Trophoblast cell (in vitro differentiated cells and primary cell): ENCODE results near the gene NDST3.

Source experiments
- DNase-seq, 2 donors: peaks; one replicate each; pipeline ENCODE4 v3.0.0-alpha.2; 2016
- H2AFZ ChIP-seq: 2 replicates; pipeline ENCODE4 v1.6.1; 2013; ENCODE audit warnings: low read length, moderate library complexity, mild to moderate bottlenecking; ENCODE audit not compliant: insufficient read depth, poor library complexity
- H2AK5ac ChIP-seq: 2 replicates; pipeline ENCODE4 v1.6.1; 2013; ENCODE audit warnings: mild to moderate bottlenecking, low read length
- H2BK120ac ChIP-seq: 2 replicates; pipeline ENCODE4 v1.6.1; 2013; ENCODE audit warnings: low read length, mild to moderate bottlenecking, moderate library complexity; ENCODE audit not compliant: insufficient read depth, poor library complexity
- H2BK12ac ChIP-seq: 2 replicates; pipeline ENCODE4 v1.6.1; 2013; ENCODE audit warnings: mild to moderate bottlenecking, low read length, moderate library complexity
- H2BK5ac ChIP-seq: 2 replicates; pipeline ENCODE4 v1.6.1; 2013; ENCODE audit warnings: low read length, low read depth, moderate library complexity, mild to moderate bottlenecking; ENCODE audit not compliant: poor library complexity
- H3K14ac ChIP-seq: 2 replicates; pipeline ENCODE4 v1.6.1; 2013; ENCODE audit warnings: mild to moderate bottlenecking, low read length
- H3K18ac ChIP-seq: 2 replicates; pipeline ENCODE4 v1.6.1; 2013; ENCODE audit warnings: mild to moderate bottlenecking, low read length
- H3K23ac ChIP-seq: 2 replicates; pipeline ENCODE4 v1.6.1; 2013; ENCODE audit warnings: low read length
- H3K27ac ChIP-seq: 2 replicates; pipeline ENCODE4 v1.5.1; 2013; ENCODE audit warnings: low read depth, mild to moderate bottlenecking, inconsistent platforms, low read length, moderate library complexity
- H3K27me3 ChIP-seq: 2 replicates; pipeline ENCODE4 v1.6.1; 2013; ENCODE audit warnings: inconsistent platforms, mild to moderate bottlenecking, low read length, moderate library complexity; ENCODE audit not compliant: insufficient read depth
- H3K36me3 ChIP-seq, 2 experiments: 1 replicate in 1 of 2; 2 replicates in 1 of 2; pipeline ENCODE4 v1.6.1; 2013; ENCODE audit warnings: low read length in 2 of 2, mild to moderate bottlenecking in 2 of 2, moderate library complexity in 1 of 2; ENCODE audit not compliant: insufficient read depth in 2 of 2, control insufficient read depth in 1 of 2
- H3K4ac ChIP-seq: 2 replicates; pipeline ENCODE4 v1.6.1; 2013; ENCODE audit warnings: low read depth, mild to moderate bottlenecking, low read length, moderate library complexity
- H3K4me1 ChIP-seq, 2 experiments: 1 replicate in 1 of 2; 2 replicates in 1 of 2; pipeline ENCODE4 v1.6.1; 2013; ENCODE audit warnings: low read length in 2 of 2, mild to moderate bottlenecking in 2 of 2, moderate library complexity in 1 of 2; ENCODE audit not compliant: insufficient read depth in 2 of 2, control insufficient read depth in 1 of 2
- H3K4me2 ChIP-seq: 2 replicates; pipeline ENCODE4 v1.6.1; 2013; ENCODE audit warnings: inconsistent platforms, mild to moderate bottlenecking, low read length, moderate library complexity
- H3K4me3 ChIP-seq: 2 replicates; pipeline ENCODE4 v1.5.1; 2013; ENCODE audit warnings: mild to moderate bottlenecking, low read depth, low read length, inconsistent platforms
- H3K79me1 ChIP-seq: one replicate; pipeline ENCODE4 v1.6.1; 2013; ENCODE audit warnings: low read length
- H3K79me2 ChIP-seq: 2 replicates; pipeline ENCODE4 v1.6.1; 2013; ENCODE audit warnings: low read length, mild to moderate bottlenecking; ENCODE audit not compliant: control insufficient read depth, insufficient read depth, poor library complexity
- H3K9ac ChIP-seq: 2 replicates; pipeline ENCODE4 v1.6.1; 2013; ENCODE audit warnings: mild to moderate bottlenecking, low read length
- H3K9me3 ChIP-seq: 2 replicates; pipeline ENCODE4 v1.6.1; 2013; ENCODE audit warnings: low read depth, mild to moderate bottlenecking, control low read depth, inconsistent platforms, low read length; ENCODE audit not compliant: insufficient read depth
- H4K12ac ChIP-seq: 2 replicates; pipeline ENCODE4 v1.6.1; 2013; ENCODE audit warnings: low read depth, mild to moderate bottlenecking, low read length, moderate library complexity
- H4K8ac ChIP-seq: 2 replicates; pipeline ENCODE4 v1.6.1; 2013; ENCODE audit warnings: low read depth, mild to moderate bottlenecking, low read length, moderate library complexity
- H4K91ac ChIP-seq: one replicate; pipeline ENCODE4 v1.6.1; 2013; ENCODE audit warnings: low read depth, mild to moderate bottlenecking, low read length, moderate library complexity
- WGBS: extraction: QIAGEN DNeasy Blood & Tissue Kit; methylation state at CpG from one replicate; pipeline ENCODE4 v1.1.7; 2013; ENCODE audit warnings: missing lambda C conversion rate; ENCODE audit not compliant: insufficient read length, insufficient coverage; ENCODE audit errors: extremely low coverage; 5-methylcytosine and 5-hydroxymethylcytosine counted together

Gene NDST3

DNA sequence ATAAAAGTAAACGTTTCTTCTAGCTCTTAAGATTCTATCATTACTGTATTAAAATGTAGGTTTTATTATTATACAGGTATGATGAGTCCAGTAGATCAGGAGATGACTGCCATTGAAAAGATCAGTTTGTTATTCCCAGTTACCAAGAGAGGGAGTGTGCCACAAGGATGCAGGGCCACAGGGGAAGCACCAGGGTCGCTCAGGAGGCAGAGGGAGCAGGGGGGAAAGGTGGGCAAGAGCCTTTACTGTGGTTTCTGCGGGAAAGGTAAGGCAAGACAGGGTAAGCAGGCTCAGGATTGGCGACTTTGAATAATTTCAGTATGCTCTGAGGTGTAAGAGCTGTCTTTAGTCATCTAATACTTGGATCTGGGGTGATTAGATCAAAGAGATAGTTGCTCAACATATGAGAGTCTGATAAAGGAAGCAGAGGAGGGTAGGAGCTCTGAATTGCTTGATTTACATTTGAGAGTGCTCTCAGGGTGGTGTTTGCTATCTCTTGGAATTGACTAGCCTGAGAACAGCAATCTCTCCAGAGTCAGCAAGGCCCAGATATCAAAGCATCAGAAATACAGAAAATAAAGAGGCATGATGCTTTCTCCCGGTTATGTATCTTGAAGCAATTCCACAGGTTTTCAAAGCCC lies 86.0 kb downstream of the NDST3 start:
- H2AFZ ChIP-seq: no peak overlapping the region
- no peak overlapping the region for H2AK5ac ChIP-seq
- no peak overlapping the region for H2BK120ac ChIP-seq
- no peak overlapping the region for H3K23ac ChIP-seq
- no peaks in the 10 kb centered on the region for H3K9me3 ChIP-seq
- DNase-seq: no peak
- no peak overlapping the region for H3K4ac ChIP-seq
- no peak overlapping the region for H3K14ac ChIP-seq
- H3K79me1 ChIP-seq: no peaks in the 10 kb centered on the region
- H2BK5ac ChIP-seq: no peak overlapping the region
- no peaks in the 10 kb centered on the region for H3K27me3 ChIP-seq
- H3K4me2 ChIP-seq: no peak overlapping the region
- no peaks in the 10 kb centered on the region for H3K36me3 ChIP-seq
- H3K9ac ChIP-seq: no peak overlapping the region
- no peak overlapping the region for H3K4me3 ChIP-seq
- no peak overlapping the region for H4K8ac ChIP-seq
- H3K18ac ChIP-seq: no peak overlapping the region
- no CpG with 5 or more reads among the region's 5 CpGs for WGBS
- H4K12ac ChIP-seq: no peak overlapping the region
- H3K4me1 ChIP-seq: no peaks in the 10 kb centered on the region
- H3K27ac ChIP-seq: no peak overlapping the region
- H4K91ac ChIP-seq: no peak overlapping the region
- H3K79me2 ChIP-seq: no peaks in the 10 kb centered on the region
- H2BK12ac ChIP-seq: no peak overlapping the region

DNA sequence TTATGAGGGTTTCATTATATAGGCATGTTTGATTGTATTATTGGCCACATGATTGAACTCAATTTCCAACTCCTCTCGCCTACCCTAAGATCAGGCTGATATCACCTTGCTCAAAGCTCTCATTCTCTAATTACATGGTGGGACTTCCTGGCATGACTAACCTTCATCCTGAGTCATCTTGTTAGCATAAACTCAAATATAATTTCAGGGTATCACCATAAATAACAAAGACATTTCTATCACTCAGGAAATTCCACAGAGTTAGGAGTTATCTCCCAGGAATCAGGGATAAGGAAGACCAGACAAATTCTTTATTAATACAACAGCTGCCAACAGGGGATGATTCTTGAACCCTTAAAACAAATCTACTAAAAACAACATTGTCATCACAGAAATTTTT lies 90.7 kb downstream of the NDST3 start:
- Histone ChIP-seq H4K12ac (no peak overlapping the region), H2AFZ (no peak overlapping the region), H3K4me1 (no peaks in the 10 kb centered on the region), H4K8ac (no peak overlapping the region), H2BK12ac (no peak overlapping the region), H3K27me3 (no peaks in the 10 kb centered on the region), H3K4ac (no peak overlapping the region), H2BK5ac (no peak overlapping the region), H3K9me3 (no peaks in the 10 kb centered on the region), H3K36me3 (no peaks in the 10 kb centered on the region), H3K79me2 (no peaks in the 10 kb centered on the region), H3K18ac (no peak overlapping the region), H4K91ac (no peak overlapping the region), H3K79me1 (no peaks in the 10 kb centered on the region), H3K14ac (no peak overlapping the region), H3K4me2 (no peak overlapping the region), H3K23ac (no peak overlapping the region), H3K27ac (no peak overlapping the region), H3K4me3 (no peak overlapping the region), H2AK5ac (no peak overlapping the region), H3K9ac (no peak overlapping the region), H2BK120ac (no peak overlapping the region)
- no CpG with 5 or more reads among the region's 1 CpG for WGBS
- no peak for DNase-seq

DNA sequence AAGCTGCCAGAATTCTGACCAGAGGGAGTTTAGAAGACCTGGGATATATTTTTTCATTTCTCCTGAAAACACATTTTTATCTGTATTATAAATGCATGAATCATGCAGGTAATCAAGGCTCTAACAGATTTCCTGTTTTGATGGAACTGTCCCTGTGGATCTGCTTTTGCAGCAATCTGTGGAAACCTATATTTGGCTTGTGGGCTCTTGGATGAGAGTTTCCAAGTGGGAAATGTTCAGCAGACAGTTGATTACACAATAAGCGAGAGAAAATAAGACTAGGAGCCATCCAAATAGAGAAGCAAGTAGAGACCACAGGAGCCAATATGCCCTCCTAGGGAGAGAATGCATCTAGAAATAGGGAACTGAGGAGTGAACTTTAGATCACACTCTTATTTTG lies 105.0 kb downstream of the NDST3 start:
- no peak overlapping the region for H3K4me2 ChIP-seq
- no peak overlapping the region for H2AFZ ChIP-seq
- H4K12ac ChIP-seq: no peak overlapping the region
- H3K18ac ChIP-seq: no peak overlapping the region
- no peaks in the 10 kb centered on the region for H3K27me3 ChIP-seq
- WGBS: no CpG with 5 or more reads among the region's 1 CpG
- H3K4me1 ChIP-seq: no peaks in the 10 kb centered on the region
- no peak overlapping the region for H3K4ac ChIP-seq
- H3K79me1 ChIP-seq: no peaks in the 10 kb centered on the region
- H3K9ac ChIP-seq: no peak overlapping the region
- no peak overlapping the region for H3K23ac ChIP-seq
- no peaks in the 10 kb centered on the region for H3K9me3 ChIP-seq
- H3K14ac ChIP-seq: no peak overlapping the region
- no peak overlapping the region for H2BK120ac ChIP-seq
- H3K79me2 ChIP-seq: no peaks in the 10 kb centered on the region
- no peak overlapping the region for H2BK12ac ChIP-seq
- no peaks in the 10 kb centered on the region for H3K36me3 ChIP-seq
- H3K4me3 ChIP-seq: no peak overlapping the region
- no peak overlapping the region for H2AK5ac ChIP-seq
- no peak overlapping the region for H4K91ac ChIP-seq
- H3K27ac ChIP-seq: no peak overlapping the region
- no peak overlapping the region for H2BK5ac ChIP-seq
- H4K8ac ChIP-seq: no peak overlapping the region
- DNase-seq: no peak

DNA sequence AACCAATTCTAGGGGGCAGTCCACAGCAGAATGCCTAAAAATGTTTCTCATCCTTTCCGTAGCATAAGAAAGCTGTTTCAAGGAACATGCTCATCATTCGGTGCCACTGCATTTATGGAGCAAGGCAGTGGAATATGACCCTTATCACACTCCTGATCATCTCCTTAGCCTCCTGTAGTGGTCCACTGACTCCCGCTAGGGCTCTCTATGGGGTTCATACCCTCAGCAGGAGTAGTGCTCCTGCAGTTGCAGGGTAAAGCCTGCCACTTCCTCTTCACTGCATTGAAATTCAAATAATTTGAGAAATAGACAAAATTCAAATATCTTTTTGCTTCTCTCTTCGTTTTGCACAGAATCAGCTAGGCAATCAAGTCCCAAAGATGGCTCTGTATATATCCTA lies 107.0 kb downstream of the NDST3 start:
- no peak overlapping the region for H3K14ac ChIP-seq
- no peak overlapping the region for H3K27ac ChIP-seq
- no peaks in the 10 kb centered on the region for H3K79me2 ChIP-seq
- H3K9me3 ChIP-seq: no peaks in the 10 kb centered on the region
- H2BK12ac ChIP-seq: no peak overlapping the region
- no peaks in the 10 kb centered on the region for H3K79me1 ChIP-seq
- H3K18ac ChIP-seq: no peak overlapping the region
- no peaks in the 10 kb centered on the region for H3K36me3 ChIP-seq
- no peak overlapping the region for H3K23ac ChIP-seq
- H2AK5ac ChIP-seq: no peak overlapping the region
- no peak overlapping the region for H2BK5ac ChIP-seq
- no CpG with 5 or more reads among the region's 4 CpGs for WGBS
- H4K12ac ChIP-seq: no peak overlapping the region
- H3K4me3 ChIP-seq: no peak overlapping the region
- no peak overlapping the region for H2BK120ac ChIP-seq
- H3K4ac ChIP-seq: no peak overlapping the region
- H3K4me2 ChIP-seq: no peak overlapping the region
- no peaks in the 10 kb centered on the region for H3K27me3 ChIP-seq
- DNase-seq: no peak
- H4K91ac ChIP-seq: no peak overlapping the region
- H4K8ac ChIP-seq: no peak overlapping the region
- H2AFZ ChIP-seq: no peak overlapping the region
- no peaks in the 10 kb centered on the region for H3K4me1 ChIP-seq
- no peak overlapping the region for H3K9ac ChIP-seq
